K562 (cell line): ENCODE data around the gene NCAM2. TPM values are rescaled to one million over a fixed set of nuclear protein-coding genes. Genes with fewer than 3 reads are reported as not detected.

Experiments
- ATAC-seq: fragments of 200-7000 bp; cut with Tn5 transposase; 3 replicates; pipeline ENCODE4 v1.9.1; 2020; ENCODE audit warnings: moderate library complexity
- BruUV-seq: library from RNA; stranded (reverse); fragments of 400-500 nt; replicated peaks from 2 replicates; lab custom pipeline; 2021; lab: Mats Ljungman, UMichigan
- CTCF ChIA-PET: fragments of 300-600 bp; formaldehyde crosslinking; extraction: SDS; loops from one replicate; lab custom pipeline; 2021; ENCODE audit warnings: low intra/inter-chr PET ratio; lab: Yijun Ruan, JAX
- POLR2A ChIA-PET: fragments of 300-600, 350-650 bp; sonication (Branson Sonifier 250); formaldehyde crosslinking; extraction: SDS; loops from one replicate; lab custom pipeline; 2021; ENCODE audit warnings: antibody characterized with exemption, inconsistent platforms; lab: Yijun Ruan, JAX
- DNase-seq, 4 experiments: peaks; one replicate each; pipeline versions ENCODE4 v3.0.0 to v3.0.0-alpha.2; 2011 to 2018; ENCODE audit warnings: low spot score in 3 of 4, mixed read lengths in 3 of 4; ENCODE audit errors: extremely low read depth in 1 of 4
- FAIRE-seq: peaks from 2 replicates; lab custom pipeline; 2011; peaks lifted over from hg19 to GRCh38; lab: Jason Lieb, UNC
- H2AFZ ChIP-seq: 2 replicates; pipeline ENCODE4 v1.6.0; 2011; ENCODE audit warnings: low read depth, low read length, control low read depth, inconsistent platforms
- H3K27ac ChIP-seq: fragments of 200-600 bp; 3 replicates; pipeline ENCODE4 v1.8.0; 2011; ENCODE audit warnings: low read depth, mild to moderate bottlenecking, control low read depth, inconsistent platforms, low read length, moderate library complexity, mixed read lengths; ENCODE audit errors: extremely low read depth
- H3K27me3 ChIP-seq, 2 experiments: fragments of 300-600 bp in 1 of 2; 2 replicates in 1 of 2; 3 replicates in 1 of 2; pipeline versions ENCODE4 v1.6.0 to v1.8.0; 2011; ENCODE audit warnings: inconsistent platforms in 2 of 2, low read length in 2 of 2, mild to moderate bottlenecking in 1 of 2, mixed read lengths in 1 of 2, moderate library complexity in 1 of 2; ENCODE audit not compliant: control insufficient read depth in 2 of 2, insufficient read depth in 2 of 2
- H3K36me3 ChIP-seq: fragments of 300-600 bp; 3 replicates; pipeline ENCODE4 v1.8.0; 2011; ENCODE audit warnings: mild to moderate bottlenecking, low read length, inconsistent platforms; ENCODE audit not compliant: control insufficient read depth, insufficient read depth
- H3K4me1 ChIP-seq, 2 experiments: fragments of 200-600 bp in 1 of 2; replicated peaks in 1 of 2; 2 replicates in 1 of 2; 3 replicates in 1 of 2; pipeline versions ENCODE4 v1.5.1 to v1.8.0; 2011; ENCODE audit warnings: inconsistent platforms in 2 of 2, low read length in 2 of 2, mild to moderate bottlenecking in 1 of 2, mixed read lengths in 1 of 2, moderate library complexity in 1 of 2; ENCODE audit not compliant: control insufficient read depth in 2 of 2, insufficient read depth in 2 of 2
- H3K4me2 ChIP-seq: 2 replicates; pipeline ENCODE4 v1.6.1; 2011; ENCODE audit warnings: low read length, control low read depth, inconsistent platforms, mixed read lengths; ENCODE audit not compliant: insufficient read depth
- H3K4me3 ChIP-seq: fragments of 200-600 bp; sonication (generic), shearing (Covaris generic); 2 replicates; pipeline ENCODE4 v1.5.1; 2016; ENCODE audit warnings: control low read depth, inconsistent platforms
- H3K79me2 ChIP-seq: fragments of 200-600 bp; 3 replicates; pipeline ENCODE4 v1.8.0; 2011; ENCODE audit warnings: low read length, inconsistent platforms; ENCODE audit not compliant: control insufficient read depth, insufficient read depth
- H3K9ac ChIP-seq, 2 experiments: 2 replicates each; pipeline versions ENCODE4 v1.6.0 to v1.6.1; 2011; ENCODE audit warnings: low read depth in 2 of 2, low read length in 2 of 2, control low read depth in 1 of 2, inconsistent platforms in 1 of 2, mild to moderate bottlenecking in 1 of 2, mixed read lengths in 1 of 2; ENCODE audit not compliant: insufficient read depth in 1 of 2
- H3K9me1 ChIP-seq: one replicate; pipeline ENCODE4 v1.6.0; 2011; ENCODE audit warnings: inconsistent platforms, mild to moderate bottlenecking, low read length, moderate library complexity; ENCODE audit not compliant: control insufficient read depth, insufficient read depth
- H3K9me3 ChIP-seq: replicated peaks from 2 replicates; pipeline ENCODE4 v1.5.1; 2011; ENCODE audit warnings: low read depth, low read length, inconsistent platforms; ENCODE audit not compliant: control insufficient read depth, insufficient read depth
- H4K20me1 ChIP-seq: replicated peaks from 2 replicates; pipeline ENCODE4 v1.6.1; 2011; ENCODE audit warnings: low read length, inconsistent platforms, mixed read lengths; ENCODE audit not compliant: control insufficient read depth, insufficient read depth
- DIDO1 ChIP-seq: fragments of 450-650 bp; IDR thresholded peaks from 2 replicates; pipeline ENCODE4 v1.6.1; 2016; ENCODE audit warnings: low read depth, missing biosample characterization, missing genetic modification characterization
- KLF1 ChIP-seq: fragments of 450-650 bp; IDR thresholded peaks from 2 replicates; pipeline ENCODE4 v1.6.1; 2016; ENCODE audit warnings: missing genetic modification characterization, missing compliant biosample characterization
- MBD1 ChIP-seq: fragments of 250-450 bp; sonication (Bioruptor Pico); IDR thresholded peaks from 2 replicates; pipeline ENCODE4 v1.8.0; 2022; ENCODE audit warnings: inconsistent platforms
- MEF2D ChIP-seq: conservative IDR thresholded peaks from 2 replicates; pipeline ENCODE4 v1.6.1; 2016; ENCODE audit warnings: low read depth, missing genetic modification characterization, missing compliant biosample characterization
- PHF20 ChIP-seq: fragments of 450-650 bp; IDR thresholded peaks from 2 replicates; pipeline ENCODE4 v1.6.1; 2018; ENCODE audit not compliant: partially characterized antibody
- RBM22 ChIP-seq: fragments of 200-400 bp; formaldehyde crosslinking; IDR thresholded peaks from 2 replicates; pipeline ENCODE4 v1.6.1; 2018; ENCODE audit warnings: low read length, low read depth; ENCODE audit not compliant: poor library complexity, severe bottlenecking
- RBM25 ChIP-seq: fragments of 200-400 bp; formaldehyde crosslinking; IDR thresholded peaks from 2 replicates; pipeline ENCODE4 v1.6.1; 2018; ENCODE audit warnings: low read length, low read depth, moderate library complexity; ENCODE audit not compliant: severe bottlenecking
- WGBS: fragments of 100-300 bp; shearing (Covaris generic); methylation state at CpG from one replicate; pipeline ENCODE4 v1.1.6; 2016; ENCODE audit warnings: low coverage, mixed read lengths; ENCODE audit not compliant: insufficient coverage; ENCODE audit errors: missing lambda C conversion rate; 5-methylcytosine and 5-hydroxymethylcytosine counted together
- in situ Hi-C: fragments of 300-500 bp; cut with MboI; formaldehyde crosslinking; loops from 4 replicates; pipeline ENCODE4 v1.15.0; 2018; ENCODE audit warnings: inconsistent platforms, mixed read lengths
- intact Hi-C: fragments of 100-400 bp; cut with micrococcal nuclease; formaldehyde crosslinking; loops from 2 replicates; pipeline ENCODE4 v1.14.2; 2022
- polyA plus RNA-seq, 8 experiments: library from polyadenylated mRNA; depleted of rRNA in 4 of 8; stranded (reverse) in 5 of 8; unstranded in 3 of 8; fragments of >200 nt; fragmentation: Nextera tagmentation in 2 of 8; fragmentation: Illumina TruSeq in 1 of 8; extraction: Ambion mirVana in 2 of 8; extraction: Trizol in 1 of 8; gene quantifications; 2 replicates each; pipeline versions ENCODE4 v1.2.1 to v1.2.3, GENCODE V29; 2011 to 2014; ENCODE audit warnings: inconsistent platforms in 1 of 8, missing spikeins in 1 of 8
- total RNA-seq, 7 experiments: library from RNA; depleted of rRNA in 6 of 7; stranded (reverse); fragments of >200 nt in 6 of 7; fragmentation: Illumina TruSeq in 2 of 7; extraction: Trizol in 2 of 7; gene quantifications; 2 replicates each; pipeline versions ENCODE4 v1.2.1 to v1.2.3, GENCODE V29; 2011 to 2021; ENCODE audit warnings: low replicate concordance in 1 of 7

NCAM2 gene
- total and polyA plus RNA-seq, 9 of the 15 experiments (the other 6 are each of a cell fraction or from before 2014, with no cell fraction given), result 14.0 to 58.2 (median 27.8) TPM

- TF ChIP-seq MEF2D (tag) (no peak), DIDO1 (tag) (no peak), RBM25 (no peak), RBM22 (no peak), PHF20 (no peak), KLF1 (no peak), MBD1 (CRISPR knock-in tag) (no peak)
- no peak overlapping the region for H3K9ac ChIP-seq
- no TSS peak for BruUV-seq
- POLR2A ChIA-PET, result no interaction called here
- H3K79me2 ChIP-seq, result no peaks in the 10 kb centered on the region
- no peak overlapping the region for H3K4me3 ChIP-seq
- H2AFZ ChIP-seq, result no peak overlapping the region
- 77% methylated on average over 6 of the region's 6 CpGs for WGBS
- in situ Hi-C loops, result no loop called here
- intact Hi-C loops, result no loop called here
- no peaks in the 10 kb centered on the region for H3K36me3 ChIP-seq
- no peaks in the 10 kb centered on the region for H3K4me1 ChIP-seq
- H3K9me3 ChIP-seq, result no peaks in the 10 kb centered on the region
- no peak overlapping the region for H3K4me2 ChIP-seq
- H3K9me1 ChIP-seq, result no peaks in the 10 kb centered on the region
- DNase-seq (no peak), FAIRE-seq (no peak), ATAC-seq (no peak)
- H3K27me3 ChIP-seq, result no peaks in the 10 kb centered on the region
- no peaks in the 10 kb centered on the region for H4K20me1 ChIP-seq
- no peak overlapping the region for H3K27ac ChIP-seq
- CTCF ChIA-PET, result no interaction called here
These were observed 510.6 kb downstream of the NCAM2 start for GRCh38 chr21:21508859-21509258.
